AG08395 (cell line): ENCODE results near the gene PCSK1.

ENCODE experiments used
- DNase-seq: peaks from one replicate; pipeline ENCODE4 v3.0.0; 2012; ENCODE audit warnings: mixed read lengths, low spot score

PCSK1 gene

GRCh38 chr5:96433066-96433447 is at the start of gene PCSK1:
TSS of gene PCSK1 (minus strand) at chr5:96433248. CDS start at chr5:96433042, 206 bp downstream.
- DNase-seq = no peak

- no peak for DNase-seq
These were observed 48.8 kb upstream of the PCSK1 start for GRCh38 chr5:96481867-96482266.

GRCh38 chr5:96481009-96481786 is 48.1 kb upstream of the PCSK1 start:
- no peak for DNase-seq

- no peak for DNase-seq
These were observed 45.9 kb upstream of the PCSK1 start for GRCh38 chr5:96478983-96479382.

GRCh38 chr5:96476654-96477053 is 43.6 kb upstream of the PCSK1 start:
- no peak for DNase-seq

- DNase-seq = no peak
These were observed 41.0 kb upstream of the PCSK1 start for GRCh38 chr5:96474073-96474472.

- DNase-seq = no peak
These were observed 40.1 kb upstream of the PCSK1 start for GRCh38 chr5:96473155-96473554.

GRCh38 chr5:96470785-96471184 is 37.7 kb upstream of the PCSK1 start:
- no peak for DNase-seq

GRCh38 chr5:96468956-96469355 is 35.9 kb upstream of the PCSK1 start:
- DNase-seq = no peak

GRCh38 chr5:96463091-96463490 is 30.0 kb upstream of the PCSK1 start:
- no peak for DNase-seq

GRCh38 chr5:96459313-96460121 is 26.5 kb upstream of the PCSK1 start:
- DNase-seq = no peak

- no peak for DNase-seq
These were observed 25.1 kb upstream of the PCSK1 start for GRCh38 chr5:96458176-96458575.

- no peak for DNase-seq
These were observed 22.7 kb upstream of the PCSK1 start for GRCh38 chr5:96455789-96456188.

GRCh38 chr5:96453394-96453793 is 20.3 kb upstream of the PCSK1 start:
- no peak for DNase-seq

GRCh38 chr5:96447949-96448348 is 14.9 kb upstream of the PCSK1 start:
- no peak for DNase-seq

GRCh38 chr5:96440185-96440538 is 7.1 kb upstream of the PCSK1 start:
- DNase-seq = no peak

- DNase-seq = no peak
These were observed 6.6 kb upstream of the PCSK1 start for GRCh38 chr5:96439477-96440184.

- DNase-seq = peak; percentile 77
These were observed 1.2 kb upstream of the PCSK1 start for GRCh38 chr5:96434201-96434645.

GRCh38 chr5:96432216-96433065 is 607 bp downstream of the PCSK1 start:
- no peak for DNase-seq

- DNase-seq = peak; percentile 47
These were observed 1.5 kb downstream of the PCSK1 start for GRCh38 chr5:96431376-96432187.

GRCh38 chr5:96427824-96428223 is 5.2 kb downstream of the PCSK1 start:
- DNase-seq = peak; percentile 23
